GM21529 (cell line): ENCODE data around the gene NAPB.
"Not testable (repeated sequence)": the region's sequence is repeated elsewhere in the genome, so short reads cannot be mapped to it uniquely, and the experiment has no call there.

Experiments
- ATAC-seq: cut with Tn5 transposase; IDR thresholded peaks from one replicate; pipeline ENCODE4 v1.9.1; 2021; ENCODE audit not compliant: unreplicated experiment

NAPB gene

GRCh38 chr20:23349338-23350195, 71.7 kb downstream of the NAPB start:
- peak; percentile 36 for ATAC-seq

- ATAC-seq, result not testable (repeated sequence)
Measured at GRCh38 chr20:23348510-23348909, 72.8 kb downstream of the NAPB start.

DNA sequence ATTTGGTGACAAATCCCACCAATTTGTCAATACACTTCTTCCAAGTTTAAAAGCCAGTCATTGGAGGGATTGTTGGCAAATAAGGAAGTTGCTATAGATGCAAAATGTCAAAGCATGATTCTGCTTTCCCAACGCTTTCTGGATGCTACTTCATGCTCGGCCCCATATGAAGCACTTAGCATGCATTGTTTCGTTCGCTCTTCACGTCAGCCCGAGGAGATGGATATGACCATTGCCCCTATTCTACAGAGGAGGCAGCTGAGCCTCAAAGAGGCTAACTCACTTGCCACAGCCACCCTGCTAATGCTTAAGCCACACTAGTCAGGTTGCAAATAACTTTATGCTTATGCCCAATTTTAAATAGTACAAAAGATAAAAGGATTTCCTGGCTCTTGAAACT, 73.5 kb downstream of the NAPB start:
- ATAC-seq, result no peak

GRCh38 chr20:23346002-23346401, 75.3 kb downstream of the NAPB start:
- no peak for ATAC-seq

GRCh38 chr20:23344336-23344735, 77.0 kb downstream of the NAPB start:
- no peak for ATAC-seq

- no peak for ATAC-seq
Measured at GRCh38 chr20:23343590-23343989, 77.7 kb downstream of the NAPB start.

GRCh38 chr20:23341073-23341472, 80.2 kb downstream of the NAPB start:
- peak; percentile 80 for ATAC-seq

- ATAC-seq, result peak; percentile 49
Measured at GRCh38 chr20:23340524-23340923, 80.8 kb downstream of the NAPB start.

GRCh38 chr20:23339986-23340385, 81.3 kb downstream of the NAPB start:
- ATAC-seq, result no peak

DNA sequence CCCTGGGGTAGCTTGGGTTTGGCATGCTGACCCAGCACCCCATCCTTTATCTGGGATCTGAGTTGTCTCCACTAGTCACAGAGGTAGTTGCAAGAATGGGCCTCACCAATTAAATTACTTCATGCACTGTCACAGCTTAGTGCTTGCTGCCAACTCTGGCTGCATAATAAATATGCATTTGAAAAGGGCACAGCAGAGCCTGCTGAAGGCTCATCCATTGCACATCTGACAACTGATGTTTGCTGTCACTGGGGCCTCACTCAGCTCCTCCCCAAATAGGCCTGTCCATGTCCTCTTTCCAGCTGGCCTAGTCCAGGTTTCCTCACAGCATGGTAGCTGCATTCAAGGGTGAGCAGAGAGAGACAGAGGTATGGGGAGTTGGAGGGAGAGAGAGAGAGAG, 84.0 kb downstream of the NAPB start:
- no peak for ATAC-seq

DNA sequence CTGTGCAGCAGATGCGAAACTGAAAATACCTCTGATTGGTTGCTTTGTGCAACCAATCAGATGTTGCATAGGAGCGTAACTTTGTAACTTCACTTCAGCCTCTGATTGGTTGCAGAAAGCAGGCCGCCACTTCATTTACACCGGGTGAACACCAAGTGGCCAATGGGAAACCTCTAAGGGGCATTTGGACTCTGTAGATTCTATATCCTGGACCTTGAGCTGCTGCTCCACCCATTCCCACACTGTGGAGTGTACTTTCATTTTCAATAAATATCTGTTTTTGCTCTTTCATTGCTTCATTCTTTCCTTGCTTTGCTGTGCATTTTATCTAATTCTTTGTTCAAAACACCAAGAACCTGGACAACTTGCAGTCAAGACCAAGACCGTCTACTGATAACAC, 84.8 kb downstream of the NAPB start:
- no peak for ATAC-seq

DNA sequence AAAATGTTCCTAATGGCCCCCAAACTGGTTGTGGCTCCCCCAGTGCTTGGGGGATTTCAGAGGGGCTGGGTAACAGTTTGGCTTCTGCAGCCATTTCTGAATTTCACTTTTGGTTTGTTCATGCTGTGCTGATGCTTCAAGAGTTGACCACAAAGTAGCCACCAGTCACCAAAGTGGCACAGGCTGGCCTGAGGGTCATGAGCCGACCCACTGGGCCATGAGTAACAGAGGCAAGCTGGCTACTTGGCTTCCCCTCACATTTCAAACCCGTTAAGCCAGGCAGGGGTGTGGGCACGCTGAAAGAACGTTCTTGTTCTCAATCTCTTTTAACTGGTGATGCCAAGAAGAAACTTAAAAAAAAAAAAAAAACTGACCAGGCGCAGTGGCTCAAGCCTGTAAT, 85.8 kb downstream of the NAPB start:
- no peak for ATAC-seq

GRCh38 chr20:23334111-23334510, 87.2 kb downstream of the NAPB start:
- no peak for ATAC-seq

DNA sequence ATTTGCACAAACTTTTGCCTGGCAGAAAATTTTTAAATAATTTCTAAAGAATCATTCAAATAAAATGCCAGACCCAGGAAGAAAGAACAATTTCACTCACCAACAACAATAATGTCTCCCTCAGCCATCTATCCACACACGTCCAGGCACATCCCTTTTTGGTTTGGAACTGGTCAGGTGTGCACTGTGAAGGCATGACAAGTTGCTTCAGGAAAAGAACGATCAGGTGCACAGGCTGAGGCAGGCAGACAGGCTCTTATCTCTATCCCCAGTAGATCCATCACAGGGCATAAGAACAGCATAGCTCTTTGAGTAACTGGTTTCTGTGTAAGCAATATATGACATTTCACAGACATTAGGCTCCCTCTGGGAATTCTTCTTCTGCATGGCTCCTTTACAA, 88.8 kb downstream of the NAPB start:
- ATAC-seq, result no peak

DNA sequence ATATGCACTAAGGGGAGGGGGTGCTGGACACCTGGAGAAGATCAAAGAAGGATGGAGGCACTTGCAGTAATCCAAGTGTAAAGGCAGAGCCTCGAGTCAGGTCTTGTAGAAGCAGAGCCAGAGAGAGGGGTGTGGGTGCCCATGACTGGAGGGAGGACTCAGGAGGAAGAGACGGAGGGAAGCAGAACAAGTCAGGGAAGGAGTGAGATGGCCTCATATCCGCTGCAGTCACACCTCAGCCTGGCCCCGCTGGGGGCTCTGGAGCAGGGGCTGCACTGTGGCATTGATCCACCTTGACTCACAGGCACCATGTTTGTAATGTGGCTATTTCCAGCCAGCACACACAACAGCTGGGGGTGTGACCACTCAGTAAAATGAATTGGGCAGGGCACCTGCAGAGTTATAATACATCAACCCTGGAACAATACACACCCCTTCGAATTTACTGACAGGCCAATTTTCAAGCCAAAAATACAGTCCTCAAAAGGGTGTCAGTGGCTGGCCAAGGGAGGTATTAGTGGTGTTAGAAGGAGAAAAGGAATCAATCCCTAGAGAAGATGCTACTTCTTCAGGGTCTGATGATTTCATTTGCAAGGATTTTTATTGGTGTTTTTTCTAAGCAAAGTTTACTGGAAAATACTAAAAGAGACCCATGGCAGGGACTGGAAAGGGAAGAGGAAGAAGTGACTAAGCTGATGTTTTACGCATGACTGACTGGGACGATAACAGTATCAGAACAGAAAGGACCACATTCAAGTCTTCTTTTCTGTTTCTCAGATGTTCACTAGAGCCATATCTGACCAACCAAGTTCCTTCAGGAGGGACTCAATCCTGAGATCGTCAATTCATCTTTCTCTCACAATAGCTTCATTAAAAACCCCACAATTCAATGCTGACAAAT, 89.6 kb downstream of the NAPB start:
- no peak for ATAC-seq

DNA sequence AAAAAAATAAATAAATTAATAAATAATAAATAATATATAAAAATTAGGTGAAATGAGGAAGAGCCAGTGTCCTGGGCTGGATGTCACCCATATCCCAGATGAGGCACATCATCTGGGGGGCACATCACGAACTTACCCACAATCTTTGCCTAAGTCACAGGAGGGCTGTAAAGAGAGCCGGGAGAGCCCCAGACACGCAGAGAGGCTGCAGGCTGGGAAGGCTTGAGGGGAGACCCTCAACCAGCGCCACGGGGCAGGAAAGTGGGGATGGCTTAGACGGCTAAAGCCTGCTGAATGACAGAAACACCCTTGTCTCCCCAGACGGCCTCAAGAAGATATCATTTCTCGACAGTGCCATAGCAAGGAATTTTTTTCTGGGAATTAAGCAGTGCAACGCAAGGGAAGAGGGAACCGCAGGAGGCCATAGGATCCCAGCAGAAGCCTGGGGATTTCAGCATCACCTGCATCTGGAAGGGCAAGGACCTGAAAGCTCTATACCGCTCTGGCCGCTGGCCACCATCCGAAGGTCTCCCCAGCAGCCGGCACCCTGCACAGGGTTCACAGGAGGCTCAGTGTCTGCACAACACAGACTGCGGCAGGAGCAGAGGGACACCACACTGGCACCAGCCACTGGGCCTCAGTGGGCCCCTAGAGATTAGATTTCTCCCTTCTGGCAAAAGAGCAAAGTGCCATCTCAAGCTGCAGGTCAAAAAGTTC, 93.5 kb downstream of the NAPB start:
- ATAC-seq, result no peak

GRCh38 chr20:23326774-23327173, 94.5 kb downstream of the NAPB start:
- no peak for ATAC-seq

DNA sequence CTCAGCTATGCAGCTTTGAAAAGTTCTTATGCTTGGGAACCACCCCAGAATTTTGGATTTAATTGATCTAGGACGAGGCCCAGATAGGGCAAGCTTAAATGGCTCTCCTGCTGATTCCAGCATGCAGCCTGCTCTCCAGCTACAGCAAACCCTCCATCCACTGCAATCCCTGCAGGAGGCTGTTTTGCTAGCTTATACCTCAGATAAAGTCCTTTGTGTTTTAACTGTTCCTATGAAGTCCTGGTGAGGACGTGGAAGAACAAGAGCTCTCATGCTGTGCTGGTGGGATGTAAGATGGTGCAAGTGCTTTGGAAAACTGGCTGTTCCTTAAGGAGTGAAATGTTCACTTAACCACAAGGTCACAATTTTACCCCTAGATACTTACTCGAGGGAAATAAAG, 96.2 kb downstream of the NAPB start:
- no peak for ATAC-seq
